Hindlimb muscle (tissue), 1 donor: ENCODE measurements around the gene CASP14. TPM values are rescaled to one million over a fixed set of nuclear protein-coding genes. Genes with fewer than 3 reads are reported as not detected.
"Not testable (repeated sequence)": the region's sequence is repeated elsewhere in the genome, so short reads cannot be mapped to it uniquely, and the experiment has no call there.

Source experiments
- DNase-seq: peaks from one replicate; pipeline ENCODE4 v3.0.0-alpha.2; 2013
- polyA plus RNA-seq: library from polyadenylated mRNA; unstranded; fragments of 120-200 nt; gene quantifications from one replicate; pipeline ENCODE4 v1.2.1, GENCODE V29; 2013; ENCODE audit not compliant: insufficient read length

The CASP14 gene, protein sequence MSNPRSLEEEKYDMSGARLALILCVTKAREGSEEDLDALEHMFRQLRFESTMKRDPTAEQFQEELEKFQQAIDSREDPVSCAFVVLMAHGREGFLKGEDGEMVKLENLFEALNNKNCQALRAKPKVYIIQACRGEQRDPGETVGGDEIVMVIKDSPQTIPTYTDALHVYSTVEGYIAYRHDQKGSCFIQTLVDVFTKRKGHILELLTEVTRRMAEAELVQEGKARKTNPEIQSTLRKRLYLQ
- 0.31 TPM for polyA plus RNA-seq

DNA sequence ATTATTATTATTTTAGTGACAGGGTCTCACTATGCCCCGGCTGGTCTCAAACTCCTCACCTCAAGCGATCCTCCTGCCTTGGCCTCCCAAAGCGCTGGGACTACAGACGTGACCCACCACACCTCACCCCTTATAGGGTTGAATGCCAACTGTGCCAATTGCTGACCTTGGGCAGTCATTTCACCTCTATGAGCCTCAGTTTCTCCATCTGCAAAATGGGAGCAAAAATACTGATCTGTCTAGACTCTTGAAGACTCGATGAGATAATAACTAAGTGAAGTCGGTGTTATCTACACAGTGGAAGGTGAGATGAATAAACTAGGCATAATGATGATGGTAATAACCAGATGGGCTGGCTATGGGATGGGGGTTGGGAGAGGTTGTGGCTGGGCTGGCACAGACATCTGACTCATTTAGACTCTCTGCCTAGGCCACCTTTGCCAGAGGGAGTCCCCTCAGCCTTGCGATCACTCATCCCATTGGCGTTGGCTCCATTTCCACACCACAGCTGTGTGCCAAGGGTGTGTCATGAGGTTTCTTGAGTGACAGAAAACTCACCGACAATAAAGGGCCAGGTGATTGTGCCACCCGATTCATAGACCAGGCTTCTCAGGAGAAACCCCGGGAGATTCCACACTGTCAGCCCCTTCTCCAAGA is at the start of gene CASP14:
TSS of gene CASP14 (plus strand) at position 596 of the 657 bp plus-strand sequence. CDS start 2,772 bp downstream, outside the sequence.
- no peak for DNase-seq

GRCh38 chr19:15008308-15008707 is 41.0 kb upstream of the CASP14 start:
- DNase-seq: no peak

DNA sequence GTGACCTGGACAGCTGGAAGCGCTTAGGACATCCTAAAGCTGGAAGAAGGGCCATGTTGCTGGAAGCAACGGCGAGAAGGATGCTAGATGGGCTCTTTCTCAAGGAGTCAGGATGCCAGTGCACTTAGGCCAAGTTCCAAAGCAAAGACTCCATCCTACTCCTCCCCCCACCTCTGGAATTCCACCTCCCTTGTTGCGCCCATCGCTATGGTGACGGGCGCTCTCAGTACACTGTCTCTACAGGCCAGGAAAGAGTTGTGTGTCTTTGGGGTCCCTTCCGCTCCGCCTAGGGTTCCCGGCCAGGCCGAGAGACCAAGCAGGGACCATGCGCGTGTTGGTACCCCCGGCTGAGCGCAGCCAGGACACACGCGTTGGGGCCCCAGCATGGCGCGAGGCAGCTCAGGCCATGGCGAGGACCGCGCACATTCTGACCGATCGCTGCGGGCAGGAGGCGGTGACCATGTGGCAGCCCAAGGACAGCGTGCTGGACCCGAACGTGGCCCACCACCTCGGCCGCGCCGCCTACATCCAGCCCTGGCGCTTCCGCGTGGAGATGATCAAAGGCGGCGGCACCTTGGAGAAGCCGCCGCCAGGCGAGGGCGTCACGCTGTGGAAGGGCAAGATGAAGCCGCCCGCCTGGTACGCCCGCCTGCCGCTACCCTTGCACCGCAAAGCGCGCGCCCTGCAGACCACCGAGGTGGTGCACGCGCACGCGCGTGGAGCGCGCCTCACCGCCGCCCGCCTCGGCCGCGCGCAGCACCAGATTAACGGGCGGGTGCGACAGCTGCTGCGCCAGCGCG is 38.6 kb upstream of the CASP14 start:
- no peak for DNase-seq

- no peak for DNase-seq
Measured at GRCh38 chr19:15014579-15014978, 34.7 kb upstream of the CASP14 start.

GRCh38 chr19:15015946-15016542 is 33.2 kb upstream of the CASP14 start:
- peak; percentile 29 for DNase-seq

GRCh38 chr19:15018836-15019235 is 30.4 kb upstream of the CASP14 start:
- not testable (repeated sequence) for DNase-seq

GRCh38 chr19:15021286-15022007 is 27.8 kb upstream of the CASP14 start:
- DNase-seq: no peak

GRCh38 chr19:15022752-15023151 is 26.5 kb upstream of the CASP14 start:
- no peak for DNase-seq

GRCh38 chr19:15025217-15025616 is 24.1 kb upstream of the CASP14 start:
- DNase-seq: no peak

DNA sequence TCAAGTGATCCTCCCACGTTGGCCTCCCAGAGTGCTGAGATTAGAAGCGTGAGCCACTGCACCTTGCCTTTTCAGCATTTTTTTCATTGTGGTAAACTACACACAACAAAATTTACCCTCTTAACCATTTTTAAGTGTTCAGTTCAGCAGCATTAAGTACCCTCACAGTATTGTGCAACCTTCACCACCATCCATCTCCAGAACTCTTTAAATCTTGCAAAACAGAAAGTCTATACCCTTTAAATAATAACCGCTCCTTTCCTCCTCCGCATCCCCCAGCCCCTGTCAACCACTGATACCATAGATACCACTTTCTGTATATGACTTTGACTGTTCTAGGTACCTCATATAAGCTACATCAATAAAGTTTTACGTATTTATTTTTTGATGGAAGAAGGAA is 20.8 kb upstream of the CASP14 start:
- DNase-seq: no peak

GRCh38 chr19:15031675-15032074 is 17.6 kb upstream of the CASP14 start:
- DNase-seq: no peak

DNA sequence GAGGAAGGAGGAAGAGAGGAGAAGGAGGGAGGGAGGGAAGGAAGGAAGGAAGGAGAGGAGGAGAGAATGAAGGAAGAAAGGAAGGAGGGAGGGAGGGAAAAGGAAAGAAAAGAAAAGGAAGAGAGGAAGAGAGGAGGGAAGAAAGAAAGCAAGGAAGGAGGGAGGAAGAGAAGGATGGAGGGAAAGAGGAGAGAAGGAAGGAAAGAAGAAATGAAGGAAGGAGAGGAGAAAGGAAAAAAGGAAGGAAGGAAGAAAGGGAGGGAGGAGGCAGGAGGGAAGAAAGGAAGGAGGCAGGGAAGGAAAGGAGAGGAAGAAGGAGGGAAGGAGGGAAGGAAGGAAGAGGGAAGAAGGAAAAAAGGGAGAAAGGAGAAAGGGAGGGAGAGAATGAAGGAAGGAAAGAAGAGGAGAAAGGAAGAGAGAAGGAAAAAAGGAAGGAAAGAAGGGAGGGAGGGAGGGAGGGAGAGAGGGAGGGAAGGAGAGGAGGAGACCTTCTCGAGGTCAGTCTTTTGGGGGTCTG is 13.4 kb upstream of the CASP14 start:
- no peak for DNase-seq

DNA sequence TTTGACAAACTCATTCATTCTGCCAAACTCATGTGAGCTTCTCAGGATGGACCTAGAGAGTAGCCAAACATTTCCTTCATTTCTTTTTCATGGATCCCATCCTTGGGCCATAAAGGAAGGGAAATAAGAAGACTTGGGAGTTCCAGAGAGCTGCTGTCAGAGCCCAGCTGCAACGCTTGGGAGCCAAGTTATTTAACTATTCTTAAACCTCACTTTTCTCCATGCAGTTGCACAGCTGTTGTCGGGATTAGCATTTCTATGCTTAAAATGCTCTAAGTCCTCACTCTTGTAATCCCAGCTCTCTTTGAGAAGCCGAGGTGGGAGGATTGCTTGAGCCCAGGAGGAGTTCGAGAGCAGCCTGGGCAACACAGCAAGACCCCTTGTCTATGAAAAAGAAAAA is 11.7 kb upstream of the CASP14 start:
- peak; percentile 80 for DNase-seq

DNA sequence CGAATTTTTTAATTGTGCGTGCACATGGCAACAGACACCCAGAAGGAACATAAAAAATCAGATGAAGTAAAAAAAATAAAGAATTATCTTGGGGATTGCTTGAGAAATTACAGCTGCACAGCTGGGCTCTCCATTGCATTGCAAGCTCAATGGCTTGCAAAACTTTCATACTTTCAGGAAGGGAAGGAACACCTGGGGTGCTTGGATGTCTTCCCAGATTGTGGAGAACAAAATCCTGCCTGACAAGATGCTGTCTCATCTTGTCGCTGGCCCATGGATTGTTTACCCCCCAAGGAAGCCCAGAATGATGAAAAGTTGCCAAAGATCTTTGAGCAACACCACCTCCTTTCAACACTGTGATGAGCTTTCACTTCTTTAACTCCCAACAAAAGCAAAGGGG is 11.0 kb upstream of the CASP14 start:
- peak; percentile 86 for DNase-seq

DNA sequence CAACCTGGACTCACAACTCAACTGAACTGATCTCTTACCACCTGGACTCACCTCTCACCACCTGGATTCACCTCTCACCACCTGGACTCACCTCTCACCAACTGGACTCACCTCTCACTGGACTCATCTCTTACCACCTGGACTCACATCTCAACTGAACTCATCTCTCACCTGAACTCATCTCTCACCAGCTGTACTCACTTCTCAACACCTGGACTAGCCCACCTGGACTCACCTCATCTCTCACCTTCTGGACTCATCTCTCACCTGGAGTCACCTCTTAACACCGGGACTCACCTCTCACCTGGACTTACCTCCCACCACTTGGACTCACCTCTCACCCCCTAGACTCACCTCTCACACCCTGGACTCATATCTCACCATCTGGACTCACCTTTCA is 7.3 kb upstream of the CASP14 start:
- DNase-seq: no peak

GRCh38 chr19:15042826-15043225 is 6.5 kb upstream of the CASP14 start:
- DNase-seq: no peak

- peak; percentile 3 for DNase-seq
Measured at GRCh38 chr19:15045506-15045905, 3.8 kb upstream of the CASP14 start.

- DNase-seq: no peak
Measured at GRCh38 chr19:15047680-15048079, 1.6 kb upstream of the CASP14 start.

DNA sequence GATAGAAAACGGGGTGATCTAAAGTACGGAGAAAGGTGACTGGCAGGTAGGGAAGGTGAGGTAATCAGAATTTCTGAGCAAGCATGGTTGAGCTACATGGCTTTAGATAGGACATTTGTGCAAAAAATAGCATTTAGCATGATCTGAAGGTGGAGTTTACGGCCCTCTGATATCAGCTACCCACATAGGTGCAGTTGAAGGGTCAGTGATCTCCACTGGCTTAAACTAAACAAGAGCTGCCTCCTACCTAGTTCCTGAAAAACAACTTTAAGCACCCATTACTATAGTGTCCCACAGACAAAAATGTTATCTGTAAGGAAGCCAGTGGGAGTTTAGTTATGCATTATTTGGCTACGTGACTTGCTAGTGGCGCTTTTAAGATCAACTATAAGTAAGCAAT is 1.2 kb upstream of the CASP14 start:
- DNase-seq: no peak

- no peak for DNase-seq
Measured at GRCh38 chr19:15050639-15051038, 1.4 kb downstream of the CASP14 start.

GRCh38 chr19:15062036-15062435 is 12.8 kb downstream of the CASP14 start:
- DNase-seq: no peak

DNA sequence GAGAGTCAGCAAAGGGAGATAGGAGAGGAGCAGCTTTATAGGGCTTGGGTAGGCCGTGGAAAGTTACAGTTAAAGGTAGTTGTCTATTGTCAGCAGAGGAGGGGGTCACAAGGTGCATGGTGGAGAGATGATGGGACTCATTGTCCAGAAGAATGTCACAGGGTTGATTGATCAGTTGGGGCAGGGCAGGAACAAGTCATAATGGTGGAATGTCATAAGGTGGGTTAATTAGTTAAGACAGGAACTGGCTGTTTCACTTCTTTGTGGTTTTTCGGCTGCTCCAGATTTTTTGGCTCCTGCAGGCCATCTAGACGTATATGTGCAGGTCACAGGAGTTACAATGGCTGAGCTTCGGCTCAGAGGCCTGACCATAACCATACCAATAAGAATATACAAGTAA is 21.1 kb downstream of the CASP14 start:
- DNase-seq: not testable (repeated sequence)
